Measurements from ENCODE around the gene YEATS2. TPM values are rescaled to one million over a fixed set of nuclear protein-coding genes. Genes with fewer than 3 reads are reported as not detected.

Gene YEATS2
- total and polyA plus RNA-seq, 2 of the 4 experiments (the other 2 are of a cell fraction) = 30.1 to 43.0 TPM

- BruUV-seq (replicated peaks) = no TSS peak
- H2AK9ac ChIP-seq (replicated peaks; ENCODE audit: low read depth, low read length, poor library complexity) = peak overlapping the region; percentile 20
- H3K14ac ChIP-seq (replicated peaks; ENCODE audit: low read depth, low read length) = no peak overlapping the region
- H4K8ac ChIP-seq (ENCODE audit: low read depth in 2 of 2, low read length in 2 of 2) = no peak overlapping the region
- no peak overlapping the region for H3K23ac ChIP-seq (ENCODE audit: low read depth, low read length)
- TF ChIP-seq RCOR1 (IDR thresholded peaks at IDR 0.05; ENCODE audit: insufficient replicate concordance, low read length) = no peak
- TF ChIP-seq MAZ (IDR thresholded peaks at IDR 0.05; ENCODE audit: borderline replicate concordance, low read depth, low read length) = no peak
- no peak for TF ChIP-seq NFE2L2 (IDR thresholded peaks at IDR 0.05; ENCODE audit: low read depth, low read length)
- TF ChIP-seq MAFK (IDR thresholded peaks at IDR 0.05; ENCODE audit: low read depth, low read length) = no peak
- TF ChIP-seq FOS (IDR thresholded peaks at IDR 0.05; ENCODE audit: low read depth, low read length) = no peak
- TF ChIP-seq CEBPB (IDR thresholded peaks at IDR 0.05; ENCODE audit: low read depth, low read length) = no peak
- TF ChIP-seq CHD1 (IDR thresholded peaks at IDR 0.05; ENCODE audit: low read depth, low read length) = no peak
- no peak for TF ChIP-seq POLR2A (IDR thresholded peaks at IDR 0.05; ENCODE audit: low read depth, low read length)
- no peak for TF ChIP-seq SMC3 (IDR thresholded peaks at IDR 0.05; ENCODE audit: low read depth, low read length)
- no peak for TF ChIP-seq USF2 (IDR thresholded peaks at IDR 0.05; ENCODE audit: low read depth, low read length)
- TF ChIP-seq MXI1 (IDR thresholded peaks at IDR 0.05; ENCODE audit: borderline replicate concordance, low read depth, low read length) = no peak
- no peak for TF ChIP-seq ELK1 (IDR thresholded peaks at IDR 0.05; ENCODE audit: borderline replicate concordance, low read depth, low read length)
- no peak for TF ChIP-seq RAD21 (IDR thresholded peaks at IDR 0.05; ENCODE audit: low read length)
- TF ChIP-seq RFX5 (IDR thresholded peaks at IDR 0.05; ENCODE audit: low read depth, low read length) = no peak
- TF ChIP-seq BHLHE40 (IDR thresholded peaks at IDR 0.05; ENCODE audit: low read depth, low read length) = no peak
- no peak for TF ChIP-seq CTCF (conservative IDR thresholded peaks at IDR 0.05; ENCODE audit: low read depth, low read length)
- H4K91ac ChIP-seq (ENCODE audit: insufficient read depth, low read depth, low read length) = no peak overlapping the region
- H3K79me1 ChIP-seq (ENCODE audit: low read depth in 1 of 2, low read length in 2 of 2) = peaks cover 8 to 35% of the 10 kb centered on the region in 2 experiments
- H3K56ac ChIP-seq (ENCODE audit: extremely low read depth, insufficient read depth, low read length) = no peak overlapping the region
- peaks cover 53% of the 10 kb centered on the region for H3K36me3 ChIP-seq (ENCODE audit: control insufficient read depth, insufficient read depth, low read length)
- no peak overlapping the region for H2BK5ac ChIP-seq (ENCODE audit: low read depth, low read length, poor library complexity, severe bottlenecking)
- H3K4me1 ChIP-seq (ENCODE audit: control insufficient read depth, insufficient read depth, low read length) = peaks cover 6% of the 10 kb centered on the region
- H3K9me1 ChIP-seq (ENCODE audit: insufficient read depth, low read length) = peaks cover 6% of the 10 kb centered on the region
- DNase-seq = no peak
- H2BK20ac ChIP-seq (ENCODE audit: low read depth, low read length) = no peak overlapping the region
- H3K9me3 ChIP-seq (ENCODE audit: control insufficient read depth, insufficient read depth, low read length) = no peaks in the 10 kb centered on the region
- POLR2A ChIA-PET (ENCODE audit: unreplicated experiment) = no interaction called here
- H2AK5ac ChIP-seq (ENCODE audit: low read depth, low read length) = no peak overlapping the region
- dilution Hi-C loops (cut with HindIII; ENCODE audit: low sequenced_read_pairs, unreplicated experiment) = no loop called here
- peaks cover 9% of the 10 kb centered on the region; the same call in 1 of the 2 replicates for H4K20me1 ChIP-seq (ENCODE audit: insufficient read depth, low read length)
- intact Hi-C loops (cut with micrococcal nuclease) = no loop called here
- no peaks in the 10 kb centered on the region for H3K27me3 ChIP-seq (ENCODE audit: control insufficient read depth, insufficient read depth, low read length)
- no peak overlapping the region for H4K5ac ChIP-seq (ENCODE audit: low read depth, low read length)
- CTCF ChIA-PET = no interaction called here
- ATAC-seq (ENCODE audit: low read depth) = no peak
- H3K4me3 ChIP-seq (ENCODE audit: insufficient read depth, low read depth, low read length) = no peak overlapping the region
- no peak overlapping the region for H3K27ac ChIP-seq (ENCODE audit: insufficient read depth, low read length)
- no peak overlapping the region for H2AFZ ChIP-seq (replicated peaks; ENCODE audit: low read length, poor library complexity)
- H3K9ac ChIP-seq (ENCODE audit: low read depth, low read length) = no peak overlapping the region
- no peak overlapping the region for H3K4ac ChIP-seq (ENCODE audit: low read depth, low read length)
- in situ Hi-C loops (cut with MboI; ENCODE audit: low sequenced_read_pairs) = no loop called here
- H3K4me2 ChIP-seq (ENCODE audit: low read depth, low read length) = no peak overlapping the region
- no peak overlapping the region for H2BK15ac ChIP-seq (ENCODE audit: low read depth, low read length)
- WGBS, 2 experiments (ENCODE audit: extremely low coverage in 2 of 2, insufficient read length in 1 of 2) = no CpG with 5 or more reads among the region's 2 CpGs
- no peak overlapping the region for H2BK120ac ChIP-seq (ENCODE audit: low read depth, low read length)
- H3K18ac ChIP-seq (ENCODE audit: low read depth, low read length) = no peak overlapping the region
Measured at GRCh38 chr3:183730361-183730760, 32.8 kb downstream of the YEATS2 start.

Measured in IMR-90 (cell line).